ENCODE data around the gene MS4A18.
"Not testable (repeated sequence)": the region's sequence is repeated elsewhere in the genome, so short reads cannot be mapped to it uniquely, and the experiment has no call there.

MS4A18 gene

GRCh38 chr11:60724420-60724819 lies at the start of gene MS4A18:
Gene MS4A18, plus strand, starts transcription at chr11:60724720.
- in situ Hi-C loops (cut with MboI; ENCODE audit: low pct_unique_long_range_greater_than_20kb, low sequenced_read_pairs, unreplicated experiment) = no loop called here
- no peak for DNase-seq (ENCODE audit: low spot score)
- no peak for TF ChIP-seq CTCF (IDR thresholded peaks at IDR 0.05; ENCODE audit: extremely low read depth, insufficient read depth, missing control alignments)

- DNase-seq (ENCODE audit: low spot score); in situ Hi-C loops (cut with MboI; ENCODE audit: low pct_unique_long_range_greater_than_20kb, low sequenced_read_pairs, unreplicated experiment): not testable (repeated sequence)
Measured at GRCh38 chr11:60678231-60678630, 46.3 kb upstream of the MS4A18 start.

GRCh38 chr11:60679879-60680278 lies 44.6 kb upstream of the MS4A18 start:
- no peak for TF ChIP-seq CTCF (IDR thresholded peaks at IDR 0.05; ENCODE audit: extremely low read depth, insufficient read depth, missing control alignments)
- in situ Hi-C loops (cut with MboI; ENCODE audit: low pct_unique_long_range_greater_than_20kb, low sequenced_read_pairs, unreplicated experiment) = no loop called here

GRCh38 chr11:60680455-60681119 lies 43.9 kb upstream of the MS4A18 start:
- in situ Hi-C loops (cut with MboI; ENCODE audit: low pct_unique_long_range_greater_than_20kb, low sequenced_read_pairs, unreplicated experiment) = no loop called here
- no peak for DNase-seq (ENCODE audit: low spot score)
- no peak for TF ChIP-seq CTCF (IDR thresholded peaks at IDR 0.05; ENCODE audit: extremely low read depth, insufficient read depth, missing control alignments)

More at GRCh38 chr11:60679879-60680278, 44.6 kb upstream of the MS4A18 start:
- no peak for DNase-seq (ENCODE audit: low spot score)

- DNase-seq (ENCODE audit: low spot score); in situ Hi-C loops (cut with MboI; ENCODE audit: low pct_unique_long_range_greater_than_20kb, low sequenced_read_pairs, unreplicated experiment): not testable (repeated sequence)
Measured at GRCh38 chr11:60684541-60684848, 40.0 kb upstream of the MS4A18 start.

GRCh38 chr11:60691661-60692060 lies 32.9 kb upstream of the MS4A18 start:
- no peak for DNase-seq (ENCODE audit: low spot score)
- in situ Hi-C loops (cut with MboI; ENCODE audit: low pct_unique_long_range_greater_than_20kb, low sequenced_read_pairs, unreplicated experiment) = no loop called here
- no peak for TF ChIP-seq CTCF (IDR thresholded peaks at IDR 0.05; ENCODE audit: extremely low read depth, insufficient read depth, missing control alignments)

- DNase-seq (ENCODE audit: low spot score) = no peak
- in situ Hi-C loops (cut with MboI; ENCODE audit: low pct_unique_long_range_greater_than_20kb, low sequenced_read_pairs, unreplicated experiment) = no loop called here
- no peak for TF ChIP-seq CTCF (IDR thresholded peaks at IDR 0.05; ENCODE audit: extremely low read depth, insufficient read depth, missing control alignments)
Measured at GRCh38 chr11:60699284-60699691, 25.2 kb upstream of the MS4A18 start, which contains the start of gene MS4A8. Gene MS4A8, plus strand, starts transcription at chr11:60699612. Its CDS starts 1,249 bp downstream, at chr11:60700861.

- TF ChIP-seq CTCF (IDR thresholded peaks at IDR 0.05; ENCODE audit: extremely low read depth, insufficient read depth, missing control alignments) = no peak
- no peak for DNase-seq (ENCODE audit: low spot score)
- in situ Hi-C loops (cut with MboI; ENCODE audit: low pct_unique_long_range_greater_than_20kb, low sequenced_read_pairs, unreplicated experiment) = no loop called here
Measured at GRCh38 chr11:60699936-60700335, 24.6 kb upstream of the MS4A18 start.

Data from GM13977 (cell line).